BLaER1 treated with 17β-estradiol and CSF1 and Interleukin-3, amounts not matched to agents 10 nM and 100 nM (cell line): ENCODE results near the gene BAHCC1.
A peak's percentile ranks its signal among the peaks of the same experiment; 100 is the strongest.

Experiments used
- H3K27ac ChIP-seq, 11 experiments: shearing (Covaris generic); formaldehyde crosslinking; 2 replicates each; pipeline ENCODE4 v1.8.1; 2022
- H3K27me3 ChIP-seq, 11 experiments: shearing (Covaris generic); formaldehyde crosslinking; 2 replicates each; pipeline ENCODE4 v1.8.1; 2022
- H3K36me3 ChIP-seq, 11 experiments: shearing (Covaris generic); formaldehyde crosslinking; 2 replicates each; pipeline ENCODE4 v1.8.1; 2022
- H3K4me1 ChIP-seq, 10 experiments: shearing (Covaris generic); formaldehyde crosslinking; 2 replicates each; pipeline ENCODE4 v1.8.1; 2022
- H3K4me2 ChIP-seq, 11 experiments: shearing (Covaris generic); formaldehyde crosslinking; 2 replicates each; pipeline ENCODE4 v1.8.1; 2022
- H3K4me3 ChIP-seq, 10 experiments: shearing (Covaris generic); formaldehyde crosslinking; 2 replicates each; pipeline ENCODE4 v1.8.1; 2022
- H3K9ac ChIP-seq, 11 experiments: shearing (Covaris generic); formaldehyde crosslinking; 2 replicates each; pipeline ENCODE4 v1.8.1; 2022
- H3K9me3 ChIP-seq, 11 experiments: shearing (Covaris generic); formaldehyde crosslinking; replicated peaks in 1 of 11; 2 replicates each; pipeline ENCODE4 v1.8.1; 2022
- H4K20me1 ChIP-seq, 11 experiments: shearing (Covaris generic); formaldehyde crosslinking; 2 replicates each; pipeline ENCODE4 v1.8.1; 2022
- Cebpa-rat ChIP-seq, 11 experiments: shearing (Covaris generic); IDR thresholded peaks; 2 replicates each; pipeline ENCODE4 v1.8.1; 2022

The BAHCC1 gene

DNA sequence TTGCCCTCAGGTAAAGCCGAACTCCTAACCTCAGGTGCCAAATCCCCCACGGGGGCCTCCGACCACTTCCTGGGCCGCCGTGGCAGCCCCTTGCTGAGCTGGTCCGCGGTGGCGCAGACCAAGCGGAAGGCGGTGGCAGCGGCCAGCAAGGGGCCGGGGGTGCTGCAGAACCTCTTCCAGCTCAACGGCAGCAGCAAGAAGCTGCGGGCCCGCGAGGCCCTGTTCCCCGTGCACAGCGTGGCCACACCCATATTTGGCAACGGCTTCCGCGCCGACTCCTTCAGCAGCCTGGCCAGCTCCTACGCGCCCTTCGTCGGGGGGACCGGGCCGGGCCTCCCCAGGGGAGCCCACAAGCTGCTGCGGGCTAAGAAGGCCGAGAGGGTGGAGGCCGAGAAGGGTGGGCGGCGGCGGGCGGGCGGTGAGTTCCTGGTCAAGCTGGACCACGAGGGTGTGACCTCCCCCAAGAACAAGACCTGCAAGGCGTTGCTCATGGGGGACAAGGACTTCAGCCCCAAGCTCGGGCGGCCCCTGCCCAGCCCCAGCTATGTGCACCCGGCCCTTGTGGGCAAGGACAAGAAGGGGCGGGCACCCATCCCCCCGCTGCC is 65.7 kb downstream of the BAHCC1 start:
- no peak for TF ChIP-seq Cebpa-rat (IDR thresholded peaks at IDR 0.05)
- H3K4me3 ChIP-seq = no peak overlapping the region
- H3K36me3 ChIP-seq = peaks cover 0 to 85% (median 46%) of the 10 kb centered on the region in 11 experiments; a peak in 16 of 22 replicates
- H3K9me3 ChIP-seq = no peaks in the 10 kb centered on the region
- peak overlapping the region in 4 of 11 experiments; percentile 48 to 83 (median 74); a peak in 5 of 22 replicates for H3K4me2 ChIP-seq
- no peak overlapping the region; a peak in 1 of 22 replicates for H3K9ac ChIP-seq
- peaks cover 0 to 79% (median 5%) of the 10 kb centered on the region in 11 experiments; a peak in 6 of 22 replicates for H4K20me1 ChIP-seq
- H3K27ac ChIP-seq = no peak overlapping the region; a peak in 1 of 22 replicates
- peaks cover 22 to 80% (median 62%) of the 10 kb centered on the region in 10 experiments for H3K4me1 ChIP-seq
- peaks cover 0 to 8% (median 0%) of the 10 kb centered on the region in 11 experiments; a peak in 4 of 22 replicates for H3K27me3 ChIP-seq

DNA sequence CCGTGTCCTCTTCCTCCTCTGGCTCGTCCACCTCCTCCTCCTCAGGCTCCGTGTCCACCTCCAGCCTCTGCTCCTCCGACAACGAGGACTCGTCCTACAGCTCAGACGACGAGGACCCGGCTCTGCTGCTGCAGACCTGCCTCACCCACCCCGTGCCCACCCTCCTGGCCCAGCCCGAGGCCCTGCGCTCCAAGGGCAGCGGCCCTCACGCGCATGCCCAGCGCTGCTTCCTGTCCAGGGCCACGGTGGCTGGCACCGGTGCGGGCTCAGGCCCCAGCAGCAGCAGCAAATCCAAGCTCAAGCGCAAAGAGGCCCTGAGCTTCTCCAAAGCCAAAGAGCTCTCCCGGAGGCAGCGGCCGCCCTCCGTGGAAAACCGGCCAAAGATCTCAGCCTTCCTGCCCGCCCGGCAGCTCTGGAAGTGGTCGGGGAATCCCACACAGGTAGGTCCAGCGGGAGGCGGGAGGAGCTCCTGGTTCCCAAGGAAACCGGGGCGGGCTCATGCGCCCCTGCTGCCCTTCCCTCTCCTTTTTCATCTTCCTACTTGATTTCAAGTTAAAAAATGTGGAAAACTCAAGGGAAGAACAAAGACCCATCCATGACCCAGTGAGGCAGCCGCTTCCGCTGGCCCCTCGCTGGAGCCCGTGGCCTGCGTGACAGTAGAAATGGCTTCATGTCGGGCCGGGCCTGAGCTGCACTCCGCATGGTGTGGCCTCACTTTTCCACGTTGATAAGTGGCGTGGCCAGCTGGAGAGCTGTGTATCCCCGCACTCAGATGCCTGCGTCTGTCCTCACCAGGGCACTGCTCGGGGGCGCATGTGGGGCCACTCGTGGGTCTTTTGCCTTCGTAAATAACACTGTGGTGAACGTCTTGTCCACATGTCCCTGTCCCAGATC is 66.6 kb downstream of the BAHCC1 start:
- TF ChIP-seq Cebpa-rat (IDR thresholded peaks at IDR 0.05) = no peak
- H4K20me1 ChIP-seq = peaks cover 0 to 87% (median 6%) of the 10 kb centered on the region in 11 experiments; a peak in 7 of 22 replicates
- H3K36me3 ChIP-seq = peaks cover 0 to 93% (median 51%) of the 10 kb centered on the region in 11 experiments; a peak in 16 of 22 replicates
- H3K9me3 ChIP-seq = no peaks in the 10 kb centered on the region
- H3K27ac ChIP-seq = no peak overlapping the region
- no peak overlapping the region; a peak in 1 of 22 replicates for H3K4me2 ChIP-seq
- no peak overlapping the region for H3K9ac ChIP-seq
- no peak overlapping the region for H3K4me3 ChIP-seq
- H3K27me3 ChIP-seq = no peaks in the 10 kb centered on the region
- peaks cover 13 to 79% (median 61%) of the 10 kb centered on the region in 10 experiments for H3K4me1 ChIP-seq

- H3K9ac ChIP-seq = no peak overlapping the region
- H3K4me3 ChIP-seq = no peak overlapping the region
- H3K4me2 ChIP-seq = no peak overlapping the region; a peak in 1 of 22 replicates
- H3K27me3 ChIP-seq = no peaks in the 10 kb centered on the region
- H3K9me3 ChIP-seq = no peaks in the 10 kb centered on the region
- no peak for TF ChIP-seq Cebpa-rat (IDR thresholded peaks at IDR 0.05)
- no peak overlapping the region for H3K27ac ChIP-seq
- peaks cover 11 to 81% (median 63%) of the 10 kb centered on the region in 10 experiments; a peak in 19 of 20 replicates for H3K4me1 ChIP-seq
- H4K20me1 ChIP-seq = peaks cover 0 to 95% (median 8%) of the 10 kb centered on the region in 11 experiments; a peak in 8 of 22 replicates
- peaks cover 0 to 95% (median 51%) of the 10 kb centered on the region in 11 experiments; a peak in 16 of 22 replicates for H3K36me3 ChIP-seq
Measured at GRCh38 chr17:81462506-81463125, 67.4 kb downstream of the BAHCC1 start.

GRCh38 chr17:81463506-81463905 is 68.2 kb downstream of the BAHCC1 start:
- peaks cover 0 to 90% (median 51%) of the 10 kb centered on the region in 11 experiments; a peak in 16 of 22 replicates for H3K36me3 ChIP-seq
- H3K4me1 ChIP-seq = peaks cover 10 to 83% (median 65%) of the 10 kb centered on the region in 10 experiments; a peak in 19 of 20 replicates
- no peaks in the 10 kb centered on the region for H3K27me3 ChIP-seq

GRCh38 chr17:81464586-81464985 is 69.3 kb downstream of the BAHCC1 start:
- no peak for TF ChIP-seq Cebpa-rat (IDR thresholded peaks at IDR 0.05)
- no peak overlapping the region for H3K4me3 ChIP-seq
- H3K27ac ChIP-seq = peak overlapping the region in 2 of 11 experiments; percentile 17 to 40; a peak in 3 of 22 replicates
- no peaks in the 10 kb centered on the region for H3K27me3 ChIP-seq
- H3K9ac ChIP-seq = peak overlapping the region in 5 of 11 experiments; percentile 21 to 51 (median 44); a peak in 7 of 22 replicates
- peaks cover 0 to 83% (median 65%) of the 10 kb centered on the region in 10 experiments; a peak in 16 of 20 replicates for H3K4me1 ChIP-seq
- H3K4me2 ChIP-seq = peak overlapping the region in 7 of 11 experiments; percentile 7 to 60 (median 51); a peak in 9 of 22 replicates
- no peaks in the 10 kb centered on the region for H3K9me3 ChIP-seq
- H3K36me3 ChIP-seq = peaks cover 0 to 80% (median 51%) of the 10 kb centered on the region in 11 experiments; a peak in 16 of 22 replicates
- H4K20me1 ChIP-seq = peaks cover 0 to 89% (median 8%) of the 10 kb centered on the region in 11 experiments; a peak in 7 of 22 replicates

More at GRCh38 chr17:81463506-81463905, 68.2 kb downstream of the BAHCC1 start:
- Histone ChIP-seq H3K9ac (no peak overlapping the region), H3K9me3 (no peaks in the 10 kb centered on the region), H3K4me2 (no peak overlapping the region; a peak in 1 of 22 replicates), H4K20me1 (peaks cover 0 to 98% (median 8%) of the 10 kb centered on the region in 11 experiments; a peak in 7 of 22 replicates), H3K27ac (no peak overlapping the region), H3K4me3 (no peak overlapping the region)
- no peak for TF ChIP-seq Cebpa-rat (IDR thresholded peaks at IDR 0.05)

GRCh38 chr17:81465910-81466309 is 70.7 kb downstream of the BAHCC1 start:
- Histone ChIP-seq H3K4me2 (peak overlapping the region in 2 of 11 experiments; percentile 66 to 72; a peak in 4 of 22 replicates), H3K4me1 (peaks cover 0 to 83% (median 67%) of the 10 kb centered on the region in 10 experiments; a peak in 16 of 20 replicates), H4K20me1 (peaks cover 0 to 76% (median 8%) of the 10 kb centered on the region in 11 experiments; a peak in 7 of 22 replicates), H3K9me3 (no peaks in the 10 kb centered on the region), H3K9ac (no peak overlapping the region), H3K36me3 (peaks cover 0 to 67% (median 44%) of the 10 kb centered on the region in 11 experiments; a peak in 16 of 22 replicates), H3K4me3 (no peak overlapping the region), H3K27me3 (no peaks in the 10 kb centered on the region), H3K27ac (no peak overlapping the region)
- no peak for TF ChIP-seq Cebpa-rat (IDR thresholded peaks at IDR 0.05)

DNA sequence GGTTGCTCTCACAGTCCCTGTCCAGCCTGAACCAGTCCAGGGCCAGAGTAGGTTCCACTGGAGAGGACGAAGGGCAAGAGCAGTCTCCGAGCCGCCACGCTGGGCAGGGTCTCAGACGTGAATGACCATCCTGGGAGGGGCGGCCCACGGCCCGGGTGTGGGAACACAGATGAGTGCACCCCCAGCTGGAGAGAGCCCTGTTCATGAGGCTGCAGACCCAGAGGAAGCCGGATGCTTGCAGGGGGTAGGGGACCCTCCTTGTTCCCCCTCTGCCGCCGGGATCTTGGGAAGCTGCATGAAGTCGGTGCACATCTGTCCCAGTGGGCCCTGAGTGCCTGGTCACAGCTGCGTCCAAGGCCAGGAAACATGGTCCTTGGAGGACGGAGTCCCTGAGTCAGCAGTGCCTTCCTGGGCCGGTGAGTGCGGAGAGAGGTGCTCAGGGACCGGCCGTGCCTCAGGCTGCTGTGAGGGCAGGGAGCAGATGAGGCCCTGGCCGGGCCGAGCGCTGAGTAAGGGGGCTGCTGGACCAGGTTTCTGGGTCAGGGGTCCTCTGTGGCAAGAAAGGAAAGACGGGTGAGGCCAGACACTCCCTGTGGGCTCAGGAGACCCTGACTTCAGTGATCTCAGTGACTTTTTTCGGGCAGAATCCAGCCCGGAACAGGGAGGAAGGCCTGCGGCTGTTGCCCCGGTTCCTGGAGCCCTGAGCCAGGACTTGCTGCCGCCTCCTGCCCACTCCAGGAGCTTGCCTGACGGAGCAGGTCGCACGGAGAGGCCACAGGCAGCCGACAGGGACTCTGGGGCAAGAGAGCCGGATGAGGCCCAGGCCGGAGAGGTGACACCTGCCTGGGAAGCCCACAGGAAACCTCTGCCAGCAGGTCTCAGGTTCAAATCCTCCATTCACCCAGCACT is 71.6 kb downstream of the BAHCC1 start:
- TF ChIP-seq Cebpa-rat (IDR thresholded peaks at IDR 0.05) = no peak
- Histone ChIP-seq H3K36me3 (peaks cover 0 to 58% (median 35%) of the 10 kb centered on the region in 11 experiments; a peak in 16 of 22 replicates), H4K20me1 (peaks cover 0 to 67% (median 8%) of the 10 kb centered on the region in 11 experiments; a peak in 7 of 22 replicates), H3K4me1 (peaks cover 0 to 92% (median 75%) of the 10 kb centered on the region in 10 experiments; a peak in 16 of 20 replicates), H3K27ac (peak overlapping the region in 2 of 11 experiments; percentile 19 to 34; a peak in 1 of 22 replicates), H3K9me3 (no peaks in the 10 kb centered on the region), H3K27me3 (no peaks in the 10 kb centered on the region), H3K9ac (peak overlapping the region in 4 of 11 experiments; percentile 2 to 54 (median 17); a peak in 7 of 22 replicates), H3K4me2 (peak overlapping the region in 8 of 11 experiments; percentile 19 to 86 (median 68); a peak in 16 of 22 replicates), H3K4me3 (no peak overlapping the region)
